Heart right ventricle (tissue), 16 donors: ENCODE results near the gene FAM222A. TPM values are rescaled to one million over a fixed set of nuclear protein-coding genes. Genes with fewer than 3 reads are reported as not detected.

Experiments
- ATAC-seq, 8 donors: fragments of 200-7000 bp; cut with Tn5 transposase; one replicate each; pipeline ENCODE4 v1.9.1; 2020; ENCODE audit warnings: mild to moderate bottlenecking in 8 of 8, moderate library complexity in 8 of 8, moderate number of reproducible peaks in 1 of 8
- DNase-seq, 2 donors: peaks; one replicate each; pipeline ENCODE4 v3.0.0-alpha.2; 2020
- H3K27ac ChIP-seq, 10 donors: fragments of 200-600 bp; sonication (generic) in 2 of 10; one replicate each; pipeline versions ENCODE4 v1.5.0 to v1.8.0; 2020 to 2022; ENCODE audit warnings: mild to moderate bottlenecking in 3 of 10
- H3K27me3 ChIP-seq, 7 donors: fragments of 200-600 bp; one replicate each; pipeline ENCODE4 v1.8.0; 2021 to 2022; ENCODE audit warnings: mild to moderate bottlenecking in 2 of 7
- H3K36me3 ChIP-seq, 9 donors: fragments of 200-600 bp; sonication (generic) in 1 of 9; one replicate each; pipeline versions ENCODE4 v1.5.0 to v1.8.0; 2020 to 2022; ENCODE audit warnings: mild to moderate bottlenecking in 2 of 9
- H3K4me1 ChIP-seq, 9 donors: fragments of 200-600 bp; sonication (generic) in 1 of 9; one replicate each; pipeline versions ENCODE4 v1.5.0 to v1.8.0; 2020 to 2022; ENCODE audit warnings: mild to moderate bottlenecking in 4 of 9
- H3K4me3 ChIP-seq, 10 donors: fragments of 200-600 bp; sonication (generic) in 2 of 10; one replicate each; pipeline versions ENCODE4 v1.5.0 to v1.8.0; 2020 to 2022; ENCODE audit warnings: mild to moderate bottlenecking in 7 of 10, moderate library complexity in 2 of 10
- H3K9me3 ChIP-seq, 11 donors: fragments of 200-600 bp in 10 of 11; sonication (generic) in 2 of 11; one replicate each; pipeline versions ENCODE4 v1.5.0 to v1.8.0; 2013 to 2022; ENCODE audit warnings: mild to moderate bottlenecking in 2 of 11, control low read depth in 1 of 11, moderate library complexity in 1 of 11
- CTCF ChIP-seq, 9 donors: fragments of 200-600 bp; sonication (generic) in 2 of 9; IDR thresholded peaks; one replicate each; pipeline versions ENCODE4 v1.5.0 to v1.8.0; 2021 to 2022; ENCODE audit warnings: antibody characterized with exemption in 9 of 9, mild to moderate bottlenecking in 5 of 9, moderate library complexity in 1 of 9
- WGBS, 2 donors: extraction: QIAGEN DNeasy Blood & Tissue Kit; methylation state at CpG; one replicate each; pipeline ENCODE4 v1.1.7; 2013; ENCODE audit warnings: inconsistent platforms in 1 of 2; 5-methylcytosine and 5-hydroxymethylcytosine counted together
- intact Hi-C, 10 donors: fragments of 100-400 bp; cut with DNase I; formaldehyde crosslinking; loops; one replicate each; pipeline versions ENCODE4 v1.11.1 to v1.14.2; 2022
- polyA plus RNA-seq, 2 donors: library from polyadenylated mRNA; stranded (reverse); fragments of 200-250 nt; gene quantifications; one replicate each; pipeline ENCODE4 v1.2.3, GENCODE V29; 2013
- total RNA-seq, 10 donors: library from RNA; stranded (reverse); fragmentation: NEBNext Ultra II Directional in 3 of 10; extraction: Animal tissue kit (Norgen Biotek cat#: 25700) in 3 of 10; gene quantifications; one replicate each; pipeline versions ENCODE4 v1.2.1 to v1.2.4, GENCODE V29; 2021 to 2023
- donor health status: Arrhythmogenic right ventricular cardiomyopathy.
- donor health status: ischemic (EF 13 %, LVEDD 7.1; RV severe dilation, severe dysfunction).
- donor health status: healthy with polysubstance abuse.
- donor health status: DM: no; HTN: yes; CAD: no.
- donor health status: DM: no; HTN: no; CAD: no.
- donor health status: ischemic (EF 25% LVEDD 6.9; RV normal size, moderate dysfunction).
- donor health status: ischemic (EF 25% LVEDD 5.7; RV mildly dilated, moderate dysfunction).
- donor health status: healthy.
- donor health status: DM: yes; HTN: yes; CAD: no.
- donor health status: Ischemic cardiomyopathy.
- donor health status: ischemic (EF 35%, LVEDD 5.7; RV mildly dilated, moderate dysfunction).
- donor health status: nonischemic (EF 11% LVEDD 7.7; RV severe dilation, severe dysfunction).
- donor health status: DM: yes; HTN: yes; CAD: no.
- donor health status: PGD.
- donor health status: ischemic (EF 29% LVEDD 5.4; RV normal size, mild dysfunction).
- donor health status: nonischemic (EF 23%, LVEDD 6.1; RV moderate dilation, normal function).

Gene FAM222A
- total and polyA plus RNA-seq, 12 donors = 2.7 to 26.0 (median 7.0) TPM

- no peak overlapping the region for H3K4me3 ChIP-seq
- 78 to 82% methylated on average over 4 of the region's 4 CpGs for WGBS, 2 donors
- ATAC-seq = no peak
- intact Hi-C loops = no loop called here
- H3K27me3 ChIP-seq = peaks cover 0 to 22% (median 0%) of the 10 kb centered on the region in 7 donors
- H3K36me3 ChIP-seq = no peaks in the 10 kb centered on the region
- DNase-seq = no peak
- no peaks in the 10 kb centered on the region for H3K4me1 ChIP-seq
- no peak overlapping the region for H3K27ac ChIP-seq
- TF ChIP-seq CTCF (IDR thresholded peaks at IDR 0.05) = no peak
- H3K9me3 ChIP-seq = no peaks in the 10 kb centered on the region
Measured at GRCh38 chr12:109704371-109705098, 9.1 kb upstream of the FAM222A start.

GRCh38 chr12:109705291-109705690 is 8.3 kb upstream of the FAM222A start:
- H3K4me1 ChIP-seq = no peaks in the 10 kb centered on the region
- intact Hi-C loops = no loop called here
- WGBS, 2 donors = 77 to 91% methylated on average over 4 of the region's 4 CpGs
- no peak overlapping the region for H3K4me3 ChIP-seq
- H3K9me3 ChIP-seq = no peaks in the 10 kb centered on the region
- no peak for ATAC-seq
- TF ChIP-seq CTCF (IDR thresholded peaks at IDR 0.05) = no peak
- H3K36me3 ChIP-seq = no peaks in the 10 kb centered on the region
- no peak overlapping the region for H3K27ac ChIP-seq
- peaks cover 0 to 25% (median 1%) of the 10 kb centered on the region in 7 donors for H3K27me3 ChIP-seq
- DNase-seq = no peak

DNA sequence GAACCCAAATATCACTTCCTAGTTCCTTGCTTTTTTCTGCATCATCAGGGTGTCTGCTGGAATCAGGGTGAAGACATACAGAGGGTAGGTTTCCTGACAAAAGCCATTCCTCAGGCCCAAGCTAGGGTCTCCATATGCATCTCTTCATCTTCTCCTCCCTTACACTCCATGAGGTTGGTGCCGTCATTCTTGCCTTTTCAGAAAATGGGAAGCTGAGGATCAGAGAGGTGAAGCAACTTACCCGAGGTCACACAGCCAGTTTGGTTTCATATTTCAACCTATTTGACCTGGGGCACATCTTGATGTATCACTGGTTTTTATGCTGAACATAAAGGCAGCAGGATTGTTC is 7.3 kb upstream of the FAM222A start:
- DNase-seq (no peak), ATAC-seq (no peak)
- 69 to 74% methylated on average over 2 of the region's 2 CpGs for WGBS, 2 donors
- Histone ChIP-seq H3K9me3 (no peaks in the 10 kb centered on the region), H3K4me1 (no peaks in the 10 kb centered on the region), H3K4me3 (no peak overlapping the region), H3K36me3 (no peaks in the 10 kb centered on the region), H3K27ac (no peak overlapping the region), H3K27me3 (peaks cover 0 to 35% (median 11%) of the 10 kb centered on the region in 7 donors)
- intact Hi-C loops = no loop called here
- TF ChIP-seq CTCF (IDR thresholded peaks at IDR 0.05) = no peak

- 68 to 71% methylated on average over 10 of the region's 10 CpGs for WGBS, 2 donors
- H3K36me3 ChIP-seq = no peaks in the 10 kb centered on the region
- intact Hi-C loops = no loop called here
- no peaks in the 10 kb centered on the region for H3K9me3 ChIP-seq
- peaks cover 0 to 41% (median 16%) of the 10 kb centered on the region in 7 donors for H3K27me3 ChIP-seq
- no peak for DNase-seq
- H3K4me1 ChIP-seq = peaks cover 0 to 4% (median under 1%) of the 10 kb centered on the region in 9 donors
- H3K4me3 ChIP-seq = no peak overlapping the region
- H3K27ac ChIP-seq = no peak overlapping the region
- TF ChIP-seq CTCF (IDR thresholded peaks at IDR 0.05) = no peak
- ATAC-seq = no peak
Measured at GRCh38 chr12:109706747-109707469, 6.7 kb upstream of the FAM222A start.
